Peyer's patch (tissue), 4 donors: ENCODE results near the gene MYRIP.

Experiments
- CTCF ChIP-seq, 6 experiments: fragments of 450-650 bp in 4 of 6; fragments of 200-600 bp in 2 of 6; sonication (generic) in 1 of 6; IDR thresholded peaks; one replicate each; pipeline ENCODE4 v1.5.1; 2017 to 2019; ENCODE audit warnings: antibody characterized with exemption in 6 of 6, mild to moderate bottlenecking in 3 of 6, moderate library complexity in 1 of 6
- POLR2A ChIP-seq, 2 donors: fragments of 450-650 bp; IDR thresholded peaks; one replicate each; pipeline ENCODE4 v1.5.1; 2017; ENCODE audit warnings: antibody characterized with exemption in 2 of 2, mild to moderate bottlenecking in 2 of 2, moderate library complexity in 2 of 2

GRCh38 chr3:40240921-40241320, 431.5 kb downstream of the MYRIP start:
- no peak for TF ChIP-seq CTCF (IDR thresholded peaks at IDR 0.05)
- TF ChIP-seq POLR2A (IDR thresholded peaks at IDR 0.05): no peak
